OCI-LY3 (cell line): ENCODE measurements around the gene ABCD3.

ENCODE experiments used
- H2AFZ ChIP-seq: fragments of 200-600, 300-600 bp; shearing (Covaris generic); 2 replicates; pipeline ENCODE4 v1.6.0; 2014; ENCODE audit warnings: antibody characterized with exemption, low read depth, low read length
- H3K27ac ChIP-seq: fragments of 200-600, 300-600 bp; sonication (generic); 2 replicates; pipeline ENCODE4 v1.5.1; 2014; ENCODE audit warnings: mild to moderate bottlenecking, low read length, moderate library complexity, mixed read lengths
- H3K27me3 ChIP-seq: fragments of 200-600, 300-600 bp; sonication (generic); 2 replicates; pipeline ENCODE4 v1.6.1; 2014; ENCODE audit warnings: low read depth, low read length, mixed read lengths
- H3K36me3 ChIP-seq: fragments of 200-600, 300-600 bp; sonication (generic); replicated peaks from 2 replicates; pipeline ENCODE3; 2014; ENCODE audit warnings: low read depth, low read length, mixed read lengths
- H3K4me1 ChIP-seq: fragments of 300-600, 200-600 bp; sonication (generic); 2 replicates; pipeline ENCODE4 v1.6.1; 2014; ENCODE audit warnings: low read length, mixed read lengths
- H3K4me2 ChIP-seq: fragments of 200-600, 300-600 bp; sonication (generic); 2 replicates; pipeline ENCODE4 v1.6.1; 2014; ENCODE audit warnings: low read length, mixed read lengths
- H3K4me3 ChIP-seq: fragments of 300-600, 200-600 bp; sonication (generic); 2 replicates; pipeline ENCODE4 v1.5.1; 2014; ENCODE audit warnings: antibody characterized with exemption, mild to moderate bottlenecking, low read length, moderate library complexity
- H3K79me2 ChIP-seq: fragments of 300-600, 200-600 bp; shearing (Covaris generic); 2 replicates; pipeline ENCODE4 v1.6.1; 2014; ENCODE audit warnings: mild to moderate bottlenecking, low read length, mixed read lengths
- H3K9ac ChIP-seq: fragments of 300-600, 200-600 bp; shearing (Covaris generic); 2 replicates; pipeline ENCODE4 v1.6.0; 2014; ENCODE audit warnings: mild to moderate bottlenecking, low read length, moderate library complexity
- H3K9me3 ChIP-seq: fragments of 200-600, 300-600 bp; shearing (Covaris generic); 2 replicates; pipeline ENCODE4 v1.6.1; 2014; ENCODE audit warnings: low read length, mixed read lengths; ENCODE audit not compliant: insufficient read depth
- H4K20me1 ChIP-seq: fragments of 200-600, 300-600 bp; sonication (generic); 2 replicates; pipeline ENCODE4 v1.6.1; 2016; ENCODE audit warnings: low read length, mixed read lengths; ENCODE audit not compliant: insufficient read depth
- EZH2phosphoT487 ChIP-seq: fragments of 200-600 bp; shearing (Covaris generic); IDR thresholded peaks from 2 replicates; pipeline ENCODE4 v1.6.1; 2018; ENCODE audit warnings: antibody characterized with exemption, mixed run types, low read depth
- TF ChIP-seq, protein P1 (sequence below): fragments of 200-600, 300-600 bp; sonication (generic); IDR thresholded peaks from 2 replicates; pipeline ENCODE4 v1.5.1; 2014; ENCODE audit warnings: antibody characterized with exemption, low read length, low read depth

ABCD3 gene

DNA sequence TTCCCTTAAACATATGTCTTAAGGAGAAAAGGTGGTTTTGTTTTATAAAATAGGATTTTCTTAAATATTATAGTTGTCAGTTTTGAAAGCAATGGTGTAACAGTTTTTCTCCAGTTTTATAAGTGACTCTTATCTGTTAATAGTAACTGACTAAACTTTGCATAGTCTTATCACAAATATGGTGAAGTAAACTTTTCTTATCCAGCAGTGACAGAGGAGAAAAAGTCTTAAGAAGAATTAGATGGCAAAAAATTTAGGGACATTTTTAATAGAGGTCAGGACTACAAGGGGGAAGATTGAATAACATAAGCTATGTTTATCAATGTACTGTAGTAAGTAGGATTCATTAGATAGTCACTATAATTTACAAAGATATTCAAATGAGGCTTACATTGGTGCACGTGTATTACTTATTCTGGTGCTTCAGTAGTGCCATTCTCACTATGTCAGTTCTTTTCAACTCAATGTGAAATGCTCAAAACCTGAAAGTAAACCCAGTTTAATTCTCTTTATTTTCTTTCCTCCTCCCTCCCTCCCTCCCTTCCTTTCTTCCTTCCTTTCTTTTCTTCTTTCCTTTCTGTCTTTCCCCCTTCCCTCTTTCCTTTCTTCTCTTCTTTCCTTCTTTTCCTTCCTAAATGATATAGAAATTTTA lies 97.2 kb downstream of the ABCD3 start:
- Histone ChIP-seq H3K9ac (no peak overlapping the region), H3K27me3 (no peaks in the 10 kb centered on the region), H2AFZ (no peak overlapping the region), H3K9me3 (no peaks in the 10 kb centered on the region), H3K4me3 (no peak overlapping the region), H3K79me2 (no peaks in the 10 kb centered on the region), H3K4me1 (no peaks in the 10 kb centered on the region), H3K4me2 (no peak overlapping the region), H4K20me1 (no peaks in the 10 kb centered on the region), H3K36me3 (no peaks in the 10 kb centered on the region), H3K27ac (no peak overlapping the region)
- TF ChIP-seq, protein P1, sequence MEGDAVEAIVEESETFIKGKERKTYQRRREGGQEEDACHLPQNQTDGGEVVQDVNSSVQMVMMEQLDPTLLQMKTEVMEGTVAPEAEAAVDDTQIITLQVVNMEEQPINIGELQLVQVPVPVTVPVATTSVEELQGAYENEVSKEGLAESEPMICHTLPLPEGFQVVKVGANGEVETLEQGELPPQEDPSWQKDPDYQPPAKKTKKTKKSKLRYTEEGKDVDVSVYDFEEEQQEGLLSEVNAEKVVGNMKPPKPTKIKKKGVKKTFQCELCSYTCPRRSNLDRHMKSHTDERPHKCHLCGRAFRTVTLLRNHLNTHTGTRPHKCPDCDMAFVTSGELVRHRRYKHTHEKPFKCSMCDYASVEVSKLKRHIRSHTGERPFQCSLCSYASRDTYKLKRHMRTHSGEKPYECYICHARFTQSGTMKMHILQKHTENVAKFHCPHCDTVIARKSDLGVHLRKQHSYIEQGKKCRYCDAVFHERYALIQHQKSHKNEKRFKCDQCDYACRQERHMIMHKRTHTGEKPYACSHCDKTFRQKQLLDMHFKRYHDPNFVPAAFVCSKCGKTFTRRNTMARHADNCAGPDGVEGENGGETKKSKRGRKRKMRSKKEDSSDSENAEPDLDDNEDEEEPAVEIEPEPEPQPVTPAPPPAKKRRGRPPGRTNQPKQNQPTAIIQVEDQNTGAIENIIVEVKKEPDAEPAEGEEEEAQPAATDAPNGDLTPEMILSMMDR: no peak
- no peak for TF ChIP-seq EZH2phosphoT487

DNA sequence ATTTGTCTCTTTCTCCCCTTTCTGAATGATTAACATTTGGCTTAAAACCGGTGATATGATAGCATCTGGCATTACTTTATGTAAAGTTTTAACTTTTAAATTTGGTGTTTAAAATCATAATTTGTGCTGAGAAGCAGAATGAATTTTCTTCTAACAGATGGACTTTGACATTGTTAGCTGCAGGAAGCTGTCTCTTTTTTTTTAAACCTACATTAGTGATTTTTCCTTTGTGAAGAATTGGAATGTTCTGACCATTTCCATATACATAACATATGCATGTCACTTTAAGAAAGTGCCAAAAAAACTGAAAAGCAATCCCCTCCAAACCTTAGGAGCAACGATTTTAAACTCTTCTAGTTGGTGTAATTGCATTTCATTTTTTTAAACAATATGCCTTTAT lies 101.2 kb downstream of the ABCD3 start:
- no peaks in the 10 kb centered on the region for H3K27me3 ChIP-seq
- no peaks in the 10 kb centered on the region for H3K9me3 ChIP-seq
- no peaks in the 10 kb centered on the region for H3K79me2 ChIP-seq
- H2AFZ ChIP-seq: no peak overlapping the region
- no peak overlapping the region for H3K9ac ChIP-seq
- no peak overlapping the region for H3K4me3 ChIP-seq
- H3K4me2 ChIP-seq: no peak overlapping the region
- TF ChIP-seq EZH2phosphoT487: no peak
- TF ChIP-seq, protein P1: no peak
- H3K4me1 ChIP-seq: no peaks in the 10 kb centered on the region
- no peak overlapping the region for H3K27ac ChIP-seq
- H4K20me1 ChIP-seq: no peaks in the 10 kb centered on the region
- H3K36me3 ChIP-seq: no peaks in the 10 kb centered on the region

DNA sequence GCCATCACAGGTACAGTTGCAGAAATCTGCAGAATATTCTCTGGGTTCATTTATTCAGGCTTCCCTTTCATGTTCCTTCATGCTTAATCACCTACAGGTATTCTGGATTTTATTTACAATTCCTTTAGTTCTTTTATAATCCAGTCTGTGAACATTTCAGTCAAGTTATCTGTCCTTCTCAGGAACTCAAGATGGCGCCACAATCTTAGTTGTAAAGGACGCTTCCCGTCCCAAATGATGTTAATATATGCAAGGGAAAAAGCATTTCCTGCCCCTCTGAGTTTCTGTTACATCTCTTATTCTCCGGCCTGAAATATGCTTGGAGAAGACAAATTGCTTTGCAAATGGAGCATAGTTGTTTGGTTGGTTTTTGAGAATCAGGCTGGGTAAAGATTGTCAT lies 104.1 kb downstream of the ABCD3 start:
- H2AFZ ChIP-seq: no peak overlapping the region

DNA sequence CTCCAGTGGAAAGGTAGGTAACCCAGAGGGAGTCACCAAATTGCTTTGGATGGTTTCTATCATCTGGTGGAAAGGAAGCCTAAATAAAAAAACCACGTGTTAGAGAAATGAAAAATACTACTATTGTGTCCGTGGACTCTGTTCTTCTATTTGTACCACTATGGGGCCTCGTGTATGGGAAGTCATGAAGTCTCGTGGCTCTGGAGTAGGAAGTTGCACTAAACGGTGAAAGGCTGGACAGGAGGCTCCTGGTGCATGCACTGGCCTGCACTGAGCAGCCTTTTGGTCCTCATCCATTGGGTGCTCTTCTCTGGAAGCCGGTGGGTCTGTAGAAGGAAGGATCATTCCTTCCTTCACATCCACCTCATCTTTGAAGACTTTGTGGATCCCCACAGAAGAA lies 106.3 kb downstream of the ABCD3 start:
- no peaks in the 10 kb centered on the region for H3K36me3 ChIP-seq
- no peaks in the 10 kb centered on the region for H3K27me3 ChIP-seq
- H3K27ac ChIP-seq: no peak overlapping the region
- no peak overlapping the region for H2AFZ ChIP-seq
- TF ChIP-seq EZH2phosphoT487: no peak
- TF ChIP-seq, protein P1: no peak
- H4K20me1 ChIP-seq: no peaks in the 10 kb centered on the region
- H3K4me2 ChIP-seq: no peak overlapping the region
- H3K79me2 ChIP-seq: no peaks in the 10 kb centered on the region
- H3K9ac ChIP-seq: no peak overlapping the region
- H3K4me3 ChIP-seq: no peak overlapping the region
- no peaks in the 10 kb centered on the region for H3K4me1 ChIP-seq
- H3K9me3 ChIP-seq: no peaks in the 10 kb centered on the region

More for the DNA sequence above, 104.1 kb downstream of the ABCD3 start:
- no peaks in the 10 kb centered on the region for H3K4me1 ChIP-seq
- H3K27me3 ChIP-seq: no peaks in the 10 kb centered on the region
- H3K4me2 ChIP-seq: no peak overlapping the region
- no peaks in the 10 kb centered on the region for H4K20me1 ChIP-seq
- TF ChIP-seq, protein P1: peak; percentile 28
- no peak for TF ChIP-seq EZH2phosphoT487
- H3K79me2 ChIP-seq: no peaks in the 10 kb centered on the region
- no peaks in the 10 kb centered on the region for H3K9me3 ChIP-seq
- no peak overlapping the region for H3K9ac ChIP-seq
- H3K36me3 ChIP-seq: no peaks in the 10 kb centered on the region
- no peak overlapping the region for H3K27ac ChIP-seq
- H3K4me3 ChIP-seq: no peak overlapping the region
